ENCODE data around the gene RABL6.

- no peak for TF ChIP-seq CTCF (IDR thresholded peaks at IDR 0.05)
- TF ChIP-seq POLR2A (IDR thresholded peaks at IDR 0.05): no peak
These were observed 8.5 kb upstream of the RABL6 start for GRCh38 chr9:136799079-136799853.
